GM19025 (cell line): Measurements from ENCODE around the gene SPTBN1.

Experiments used
- ATAC-seq: cut with Tn5 transposase; IDR thresholded peaks from one replicate; pipeline ENCODE4 v1.9.1; 2021; ENCODE audit warnings: mild to moderate bottlenecking, low read depth, moderate library complexity; ENCODE audit not compliant: unreplicated experiment

Gene SPTBN1

GRCh38 chr2:54584598-54584997 is 128.5 kb downstream of the SPTBN1 start:
- no peak for ATAC-seq

DNA sequence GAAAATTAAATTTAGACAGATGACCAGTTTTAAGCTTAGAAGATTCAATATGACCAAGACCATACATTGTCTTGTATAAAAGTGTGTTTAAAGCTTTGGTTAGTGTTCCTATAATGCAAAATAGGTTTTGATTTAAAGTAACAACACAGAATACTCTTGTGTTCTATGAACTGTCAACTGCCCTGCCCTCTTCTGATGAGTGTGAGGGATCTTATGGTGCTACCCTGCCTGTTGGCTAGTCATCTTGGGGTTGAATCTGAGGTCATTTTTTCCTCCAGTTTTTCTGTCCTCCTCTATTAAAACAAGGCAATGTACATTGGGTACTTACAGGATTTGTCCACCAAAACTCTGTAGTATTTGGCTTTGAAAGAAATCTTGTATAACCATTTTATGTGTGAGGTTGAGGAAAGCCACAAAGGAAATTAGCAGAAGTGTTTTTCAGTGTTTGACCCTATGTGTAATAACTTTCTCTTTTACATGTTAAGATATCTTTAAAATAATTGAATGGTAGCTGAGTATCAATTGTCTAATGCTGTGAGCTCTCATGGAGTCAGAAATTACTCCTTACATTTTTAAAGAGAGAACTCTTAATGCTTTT is 129.1 kb downstream of the SPTBN1 start:
- ATAC-seq, result no peak

DNA sequence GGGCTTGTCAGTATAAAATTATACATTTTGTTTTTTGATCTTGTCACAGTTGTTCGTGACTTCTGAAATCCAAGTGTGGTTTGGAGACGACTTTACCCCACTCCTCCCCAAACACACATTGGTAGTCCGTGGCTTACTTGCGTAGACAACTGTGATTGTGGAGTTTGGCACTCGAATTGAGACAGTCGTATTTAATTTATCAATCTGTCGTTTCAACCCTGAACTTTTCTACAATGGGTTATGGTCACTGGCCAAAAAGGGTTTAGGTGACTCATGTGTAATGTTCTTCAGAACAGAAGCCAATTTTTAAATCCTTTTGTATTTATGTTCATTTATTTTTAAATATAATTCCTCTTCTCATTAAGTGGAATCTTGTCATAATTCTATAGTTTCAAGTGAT is 129.9 kb downstream of the SPTBN1 start:
- ATAC-seq, result no peak

- no peak for ATAC-seq
Observed at GRCh38 chr2:54586494-54586893, 130.4 kb downstream of the SPTBN1 start.

GRCh38 chr2:54587171-54588016 is 131.3 kb downstream of the SPTBN1 start:
- no peak for ATAC-seq

GRCh38 chr2:54588244-54588899 is 132.2 kb downstream of the SPTBN1 start:
- no peak for ATAC-seq

GRCh38 chr2:54589038-54589339 is 132.9 kb downstream of the SPTBN1 start:
- ATAC-seq, result no peak

DNA sequence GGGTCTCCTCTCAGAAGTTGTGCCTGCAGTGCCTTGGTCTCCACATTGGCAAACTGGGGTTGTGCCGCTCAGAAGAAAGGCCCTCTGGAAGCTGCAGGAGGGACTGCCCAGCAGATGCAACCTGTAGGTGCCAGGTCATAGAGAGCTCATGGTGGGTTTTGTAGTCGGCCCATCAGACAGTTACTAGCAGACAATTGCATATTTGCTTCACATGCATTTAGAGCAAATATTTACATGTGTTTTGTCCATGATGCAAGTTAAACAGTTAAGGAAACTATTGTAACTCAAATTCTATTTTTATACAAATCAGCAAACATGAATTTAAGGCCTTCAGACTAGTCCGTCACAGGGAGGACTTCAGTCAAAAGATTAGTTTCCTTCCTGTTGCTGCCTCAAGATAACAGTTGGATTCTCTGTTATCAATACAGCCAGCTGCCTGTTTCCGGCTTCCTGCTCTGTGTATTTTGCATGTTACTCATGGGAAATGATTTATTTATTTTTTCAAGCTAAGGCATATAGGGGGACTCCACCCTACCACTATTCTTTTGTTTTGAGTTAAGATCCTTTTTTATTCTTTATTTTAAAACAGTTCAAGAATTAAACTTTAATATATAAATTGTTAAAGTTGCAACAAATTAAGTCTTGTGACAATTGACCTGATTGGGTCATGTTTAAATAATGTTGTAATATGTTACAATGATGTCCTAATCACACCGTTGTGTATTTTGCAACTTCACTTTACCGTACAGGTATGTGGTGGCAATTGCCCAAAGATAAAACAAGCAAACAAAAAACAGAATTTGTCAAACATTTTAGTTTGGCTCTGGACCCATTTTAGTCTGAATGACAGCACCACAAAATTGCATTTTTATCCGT is 133.5 kb downstream of the SPTBN1 start:
- no peak for ATAC-seq

- no peak for ATAC-seq
Observed at GRCh38 chr2:54590216-54591120, 134.3 kb downstream of the SPTBN1 start.

- ATAC-seq, result no peak
Observed at GRCh38 chr2:54591551-54591950, 135.4 kb downstream of the SPTBN1 start.

- no peak for ATAC-seq
Observed at GRCh38 chr2:54593249-54593648, 137.1 kb downstream of the SPTBN1 start.

GRCh38 chr2:54594048-54594447 is 137.9 kb downstream of the SPTBN1 start:
- no peak for ATAC-seq

DNA sequence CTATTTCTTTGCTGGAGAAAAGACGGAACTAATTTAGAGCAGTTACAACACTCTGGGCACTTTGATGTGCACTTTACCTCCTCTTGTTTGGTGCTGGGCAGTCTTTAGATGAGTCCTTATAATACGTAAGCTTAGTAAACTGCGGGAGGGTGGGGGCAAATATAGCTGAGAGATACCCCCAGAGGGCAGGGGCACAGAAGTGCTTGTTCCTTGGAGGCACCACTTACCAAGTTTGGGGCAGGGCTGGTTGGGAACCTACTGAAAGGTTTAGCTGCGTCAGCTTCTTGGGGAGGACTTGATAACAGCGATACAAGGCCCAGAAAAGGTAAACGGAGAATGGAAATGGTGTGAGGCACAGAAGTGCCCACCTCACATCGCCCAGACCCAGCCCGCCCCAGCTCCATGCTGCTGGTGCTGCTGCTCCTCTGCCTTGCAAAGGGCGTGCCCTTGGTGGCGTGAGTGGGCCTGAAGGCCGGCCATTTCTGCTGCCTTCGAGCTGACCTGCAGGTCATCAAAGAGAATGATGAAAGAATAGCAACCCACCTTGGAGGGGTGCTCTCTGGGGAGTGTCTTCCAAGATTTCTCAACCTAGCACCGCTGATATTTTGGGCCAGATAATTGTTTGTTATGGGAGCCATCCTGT is 139.2 kb downstream of the SPTBN1 start:
- no peak for ATAC-seq

- no peak for ATAC-seq
Observed at GRCh38 chr2:54595999-54596902, 140.1 kb downstream of the SPTBN1 start.

DNA sequence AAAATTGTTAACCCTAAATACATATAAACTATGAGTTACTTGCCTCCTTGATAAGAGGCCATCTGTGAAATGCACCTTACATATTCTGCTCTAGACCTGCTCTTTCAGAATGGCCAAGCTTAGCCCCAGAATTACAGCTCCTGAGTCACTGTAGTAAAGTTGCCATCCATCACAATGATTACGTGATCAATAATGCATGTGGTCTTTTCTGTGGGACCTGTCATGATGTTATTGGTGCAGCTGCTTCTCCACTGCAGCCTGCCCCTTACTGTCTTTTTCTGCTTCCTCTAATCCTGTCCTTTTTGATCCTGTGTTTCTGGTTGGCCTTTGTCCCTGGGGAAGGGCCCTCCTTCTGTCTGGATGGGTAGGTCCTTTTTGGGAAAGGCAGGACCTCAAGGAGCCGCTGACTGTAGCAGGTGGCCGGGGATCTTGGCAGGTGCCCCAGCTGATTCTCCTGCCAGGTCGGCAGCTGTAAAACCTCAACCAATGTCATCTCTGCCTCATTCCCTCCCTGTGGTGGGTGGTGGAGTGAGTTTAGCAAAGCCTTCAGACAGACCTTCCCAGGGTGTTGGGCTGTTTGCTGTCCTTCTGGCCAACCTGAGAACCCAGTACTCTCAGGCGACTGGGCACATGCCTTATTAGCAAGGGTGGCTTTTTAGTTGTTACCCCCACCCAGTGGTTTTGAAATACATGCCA is 141.2 kb downstream of the SPTBN1 start:
- ATAC-seq, result no peak

GRCh38 chr2:54598347-54599325 is 142.5 kb downstream of the SPTBN1 start:
- ATAC-seq, result no peak

DNA sequence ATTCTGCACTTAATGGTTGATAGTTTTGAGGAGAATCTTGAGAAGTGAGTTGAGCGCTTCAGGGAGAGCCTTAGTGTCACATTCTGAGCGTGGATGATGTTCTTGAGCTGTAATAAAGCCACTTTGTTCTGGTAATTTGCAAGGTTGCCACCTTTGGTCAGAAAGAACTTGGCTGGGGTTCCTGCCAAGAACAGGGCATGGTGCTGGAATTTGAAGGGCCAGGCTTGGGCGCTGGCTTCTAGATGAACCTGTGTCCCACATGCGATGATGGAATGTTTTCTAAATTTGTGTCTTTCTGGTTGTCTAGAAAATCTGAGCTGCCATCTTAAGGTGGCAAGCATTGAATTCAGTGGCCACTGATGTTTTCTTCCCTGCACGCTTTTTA is 143.2 kb downstream of the SPTBN1 start:
- no peak for ATAC-seq
